Eye (tissue), 1 donor: ENCODE results near the gene KCNQ4.

Experiments
- DNase-seq: peaks from one replicate; pipeline ENCODE4 v3.0.0-alpha.2; 2015

KCNQ4 gene

GRCh38 chr1:40868051-40868723 lies 84.6 kb downstream of the KCNQ4 start:
- no peak for DNase-seq

- no peak for DNase-seq
These were observed 86.6 kb downstream of the KCNQ4 start for GRCh38 chr1:40870135-40870728.

- no peak for DNase-seq
These were observed 88.7 kb downstream of the KCNQ4 start for GRCh38 chr1:40872276-40872675.

GRCh38 chr1:40873863-40874472 lies 90.4 kb downstream of the KCNQ4 start:
- no peak for DNase-seq

- DNase-seq, result no peak
These were observed 92.8 kb downstream of the KCNQ4 start for GRCh38 chr1:40876436-40876761.

GRCh38 chr1:40876891-40877290 lies 93.3 kb downstream of the KCNQ4 start:
- DNase-seq, result no peak

- DNase-seq, result peak; percentile 32
These were observed 94.1 kb downstream of the KCNQ4 start for GRCh38 chr1:40877698-40878097.

GRCh38 chr1:40878906-40879305 lies 95.3 kb downstream of the KCNQ4 start:
- DNase-seq, result no peak

- DNase-seq, result no peak
These were observed 96.0 kb downstream of the KCNQ4 start for GRCh38 chr1:40879482-40880175.

- DNase-seq, result no peak
These were observed 97.4 kb downstream of the KCNQ4 start for GRCh38 chr1:40880813-40881549.

GRCh38 chr1:40884055-40884795 lies 100.6 kb downstream of the KCNQ4 start:
- DNase-seq, result peak; percentile 34

- no peak for DNase-seq
These were observed 102.9 kb downstream of the KCNQ4 start for GRCh38 chr1:40886318-40887011.

GRCh38 chr1:40887012-40887378 lies 103.4 kb downstream of the KCNQ4 start:
- no peak for DNase-seq

GRCh38 chr1:40887652-40888051 lies 104.1 kb downstream of the KCNQ4 start:
- no peak for DNase-seq
